Naive B cell (primary cell): ENCODE measurements around the gene CD24. TPM values are rescaled to one million over a fixed set of nuclear protein-coding genes. Genes with fewer than 3 reads are reported as not detected.

Experiments used
- ATAC-seq, 2 donors: fragments of 150-1000 bp; cut with Tn5 transposase; 2 replicates each; pipeline ENCODE4 v1.10.0; 2021; ENCODE audit warnings: low read depth in 2 of 2, mild to moderate bottlenecking in 2 of 2, moderate library complexity in 2 of 2
- DNase-seq: peaks from one replicate; pipeline ENCODE4 v3.0.0; 2022
- H3K27ac Mint-ChIP-seq, 6 donors: one replicate each; pipeline ENCODE4 v1.8.0; 2020 to 2022; ENCODE audit warnings: mild to moderate bottlenecking in 6 of 6, mixed read lengths in 6 of 6, moderate library complexity in 5 of 6, inconsistent platforms in 2 of 6
- H3K27me3 Mint-ChIP-seq, 3 donors: one replicate each; pipeline ENCODE4 v1.8.0; 2021 to 2022; ENCODE audit warnings: mixed read lengths in 3 of 3, mild to moderate bottlenecking in 1 of 3
- H3K36me3 Mint-ChIP-seq, 2 donors: one replicate each; pipeline ENCODE4 v1.8.0; 2020 to 2022; ENCODE audit warnings: mixed read lengths in 2 of 2, inconsistent platforms in 1 of 2, mild to moderate bottlenecking in 1 of 2
- H3K4me1 Mint-ChIP-seq, 3 donors: one replicate each; pipeline ENCODE4 v1.8.0; 2020 to 2022; ENCODE audit warnings: mixed read lengths in 3 of 3, inconsistent platforms in 1 of 3, mild to moderate bottlenecking in 1 of 3, moderate library complexity in 1 of 3
- H3K4me3 Mint-ChIP-seq, 8 donors: one replicate each; pipeline ENCODE4 v1.8.0; 2020 to 2022; ENCODE audit warnings: mild to moderate bottlenecking in 8 of 8, mixed read lengths in 8 of 8, moderate library complexity in 8 of 8, inconsistent platforms in 2 of 8
- H3K9me3 Mint-ChIP-seq, 7 donors: one replicate each; pipeline ENCODE4 v1.8.0; 2020 to 2022; ENCODE audit warnings: mixed read lengths in 7 of 7, mild to moderate bottlenecking in 5 of 7, inconsistent platforms in 2 of 7, moderate library complexity in 1 of 7
- polyA plus RNA-seq, 6 donors: library from polyadenylated mRNA; unstranded; fragments of 300-500 nt; fragmentation: Illumina TruSeq; gene quantifications; one replicate each; pipeline ENCODE4 v1.2.3, GENCODE V29; 2021; ENCODE audit warnings: low read depth in 6 of 6

Gene CD24
- polyA plus RNA-seq, 6 donors from 2014 or later: 69.7 to 206 (median 181) TPM

DNA sequence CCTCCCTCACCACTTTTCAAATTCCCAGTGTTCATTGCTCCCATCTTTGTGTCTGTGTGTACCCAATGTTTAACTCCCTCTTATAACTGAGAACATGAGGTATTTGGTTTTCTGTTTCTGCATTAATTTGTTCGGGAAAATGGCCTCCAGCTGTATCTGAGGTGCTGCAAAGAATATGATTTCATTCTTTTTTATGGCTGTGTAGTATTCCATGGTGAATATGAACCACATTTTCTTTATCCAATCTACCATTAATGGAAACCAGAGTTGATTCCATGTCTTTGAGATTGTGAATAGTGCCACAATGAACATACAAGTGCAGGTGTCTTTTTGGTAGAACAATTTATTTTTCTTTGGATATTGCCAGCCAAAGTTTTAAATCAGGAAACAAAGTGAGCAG is 10.4 kb downstream of the CD24 start:
- H3K27ac Mint-ChIP-seq: peak overlapping the region in 1 of 6 donors; percentile 66
- peaks cover 0 to 6% (median 0%) of the 10 kb centered on the region in 7 donors for H3K9me3 Mint-ChIP-seq
- ATAC-seq: no peak
- peaks cover 0 to 3% of the 10 kb centered on the region in 2 donors for H3K36me3 Mint-ChIP-seq
- no peaks in the 10 kb centered on the region for H3K27me3 Mint-ChIP-seq
- peaks cover under 1 to 16% (median 11%) of the 10 kb centered on the region in 3 donors for H3K4me1 Mint-ChIP-seq
- DNase-seq: no peak
- H3K4me3 Mint-ChIP-seq: no peak overlapping the region

DNA sequence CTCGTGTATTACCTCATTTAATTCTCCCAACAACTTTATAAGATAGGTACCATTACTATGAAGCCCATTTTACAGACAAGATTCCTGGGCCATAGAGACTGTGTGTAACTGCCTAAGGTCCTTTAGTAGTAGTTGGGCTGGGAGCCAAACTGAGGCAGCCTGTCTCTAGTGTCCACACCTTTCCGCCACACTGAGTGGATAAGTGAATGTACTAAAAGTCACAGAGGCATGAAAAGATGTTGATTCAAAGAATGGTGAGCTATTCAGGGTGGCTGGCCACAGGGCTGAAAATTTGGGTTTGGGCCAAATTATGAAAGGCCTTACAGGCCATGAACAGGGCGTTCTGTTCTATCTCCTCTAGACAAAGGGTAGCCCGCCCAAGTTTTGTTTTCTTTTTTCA is 11.0 kb downstream of the CD24 start:
- ATAC-seq (no peak), DNase-seq (no peak)
- peaks cover 0 to 6% (median 0%) of the 10 kb centered on the region in 7 donors for H3K9me3 Mint-ChIP-seq
- H3K36me3 Mint-ChIP-seq: no peaks in the 10 kb centered on the region
- H3K4me3 Mint-ChIP-seq: no peak overlapping the region
- no peaks in the 10 kb centered on the region for H3K27me3 Mint-ChIP-seq
- no peak overlapping the region for H3K27ac Mint-ChIP-seq
- H3K4me1 Mint-ChIP-seq: peaks cover 0 to 12% (median 8%) of the 10 kb centered on the region in 3 donors

DNA sequence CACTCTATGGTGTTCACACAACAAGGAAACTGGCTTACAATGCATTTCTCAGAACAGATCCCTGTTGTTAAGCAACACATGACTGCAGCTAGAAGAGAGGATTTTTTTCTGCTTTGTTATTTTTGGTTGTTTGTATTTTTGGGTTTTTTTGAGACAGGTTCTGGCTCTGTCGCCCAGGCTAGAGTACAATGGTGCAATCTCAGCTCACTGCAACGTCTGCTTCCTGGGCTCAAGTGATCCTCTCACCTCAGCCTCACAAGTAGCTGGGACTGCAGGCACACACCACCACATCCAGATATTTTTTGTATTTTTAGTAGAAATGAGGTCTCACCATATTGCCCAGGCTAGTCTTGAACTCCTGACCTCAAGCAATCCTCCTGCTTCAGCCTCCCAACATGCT is 12.7 kb downstream of the CD24 start:
- Mint-ChIP-seq H3K4me1 (no peaks in the 10 kb centered on the region), H3K36me3 (no peaks in the 10 kb centered on the region), H3K4me3 (no peak overlapping the region), H3K27me3 (no peaks in the 10 kb centered on the region), H3K27ac (no peak overlapping the region), H3K9me3 (peaks cover 0 to 12% (median 3%) of the 10 kb centered on the region in 7 donors)
- DNase-seq: no peak
- no peak for ATAC-seq

DNA sequence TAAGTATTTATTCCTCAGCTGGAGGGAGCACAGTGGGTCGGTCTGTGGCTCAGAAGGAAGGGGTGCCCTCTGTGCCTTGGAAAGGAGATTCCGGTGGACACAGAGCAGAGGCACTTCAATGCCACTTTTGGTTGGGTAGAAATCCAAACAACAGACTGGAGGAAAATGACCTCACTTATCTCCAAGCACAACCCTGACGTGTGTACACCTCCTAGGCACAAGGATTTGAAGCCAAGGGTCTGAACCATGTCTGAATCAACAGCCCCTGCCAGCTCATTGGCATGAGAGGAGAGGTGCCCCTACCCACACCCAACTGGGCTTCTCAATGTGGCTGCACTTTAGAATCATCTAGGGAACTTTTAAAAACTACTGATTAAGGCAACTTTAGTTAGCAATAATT is 13.4 kb downstream of the CD24 start:
- Mint-ChIP-seq H3K36me3 (no peaks in the 10 kb centered on the region), H3K4me1 (no peaks in the 10 kb centered on the region), H3K4me3 (no peak overlapping the region), H3K9me3 (peaks cover 0 to 12% (median 3%) of the 10 kb centered on the region in 7 donors), H3K27ac (no peak overlapping the region), H3K27me3 (no peaks in the 10 kb centered on the region)
- ATAC-seq: no peak
- DNase-seq: no peak

DNA sequence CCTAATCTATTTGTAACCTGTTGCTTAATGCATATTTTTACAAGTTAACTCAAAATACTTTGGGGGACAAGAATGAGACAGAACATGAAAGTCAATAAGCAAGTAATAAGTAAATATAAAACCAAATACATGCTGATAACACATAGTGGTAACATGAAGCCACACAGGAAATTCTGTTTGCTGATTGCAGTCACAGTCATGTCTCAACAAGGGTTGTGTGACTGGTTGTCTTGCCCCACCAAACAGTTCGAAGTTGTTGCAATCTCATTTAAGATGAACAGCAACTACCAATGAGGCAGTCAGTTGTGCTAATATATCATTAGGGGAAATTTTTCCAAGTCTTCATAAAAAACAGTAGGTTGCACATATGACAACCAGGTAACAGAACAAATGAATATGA is 14.5 kb downstream of the CD24 start:
- H3K4me1 Mint-ChIP-seq: no peaks in the 10 kb centered on the region
- no peaks in the 10 kb centered on the region for H3K27me3 Mint-ChIP-seq
- H3K9me3 Mint-ChIP-seq: peaks cover 0 to 12% (median 3%) of the 10 kb centered on the region in 7 donors
- ATAC-seq (no peak), DNase-seq (no peak)
- H3K36me3 Mint-ChIP-seq: no peaks in the 10 kb centered on the region
- no peak overlapping the region for H3K4me3 Mint-ChIP-seq
- H3K27ac Mint-ChIP-seq: no peak overlapping the region

DNA sequence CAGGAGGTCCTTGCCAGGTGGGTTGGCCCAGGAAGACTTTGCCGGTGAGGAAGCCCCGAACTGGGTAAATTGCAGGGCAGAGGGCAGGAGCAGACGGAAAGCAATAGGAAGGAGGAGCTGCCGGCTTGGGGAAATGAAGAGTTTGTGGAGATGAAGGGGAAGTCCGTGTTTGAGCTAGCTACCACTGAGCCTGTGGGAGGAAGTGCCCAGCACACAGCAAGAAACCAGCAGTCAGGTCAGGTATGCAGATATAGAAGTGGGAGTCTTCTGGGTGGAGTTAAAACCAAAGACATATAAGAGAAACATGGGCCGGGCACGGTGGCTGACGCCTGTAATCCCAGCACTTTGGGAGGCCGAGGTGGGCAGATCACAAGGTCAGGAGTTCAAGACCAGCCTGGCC is 34.7 kb downstream of the CD24 start:
- Mint-ChIP-seq H3K27me3 (peaks cover 0 to 8% (median 0%) of the 10 kb centered on the region in 3 donors), H3K27ac (peak overlapping the region in 2 of 6 donors; percentile 46 to 86), H3K4me1 (peaks cover 7 to 14% (median 13%) of the 10 kb centered on the region in 3 donors), H3K9me3 (no peaks in the 10 kb centered on the region), H3K36me3 (peaks cover 0 to 5% of the 10 kb centered on the region in 2 donors), H3K4me3 (peak overlapping the region in 5 of 8 donors; percentile 1 to 74 (median 45))
- DNase-seq (peak; percentile 2), ATAC-seq (peak; percentile 65 to 95)

DNA sequence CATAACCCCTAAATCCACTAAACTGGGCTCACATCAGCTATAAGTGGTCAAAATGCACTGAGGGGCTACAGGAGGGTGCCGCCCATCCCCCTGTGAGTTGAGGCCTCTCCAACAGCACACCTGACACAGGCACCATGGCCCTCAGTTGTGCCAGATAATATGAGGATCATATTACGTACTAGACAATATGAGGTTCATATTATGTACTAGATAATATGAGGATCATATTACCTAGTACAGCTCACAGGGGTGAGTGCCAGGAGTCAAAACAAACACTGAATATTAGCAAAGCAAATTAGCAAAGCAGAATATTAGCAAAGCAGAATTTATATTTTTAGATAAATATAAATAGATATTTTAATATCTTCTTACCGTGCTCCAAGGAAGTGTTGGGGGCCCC is 35.3 kb downstream of the CD24 start:
- no peak overlapping the region for H3K4me3 Mint-ChIP-seq
- H3K9me3 Mint-ChIP-seq: no peaks in the 10 kb centered on the region
- H3K4me1 Mint-ChIP-seq: peaks cover 7 to 14% (median 13%) of the 10 kb centered on the region in 3 donors
- peaks cover 0 to 5% of the 10 kb centered on the region in 2 donors for H3K36me3 Mint-ChIP-seq
- no peak overlapping the region for H3K27ac Mint-ChIP-seq
- peaks cover 0 to 8% (median 0%) of the 10 kb centered on the region in 3 donors for H3K27me3 Mint-ChIP-seq
- no peak for ATAC-seq
- no peak for DNase-seq

DNA sequence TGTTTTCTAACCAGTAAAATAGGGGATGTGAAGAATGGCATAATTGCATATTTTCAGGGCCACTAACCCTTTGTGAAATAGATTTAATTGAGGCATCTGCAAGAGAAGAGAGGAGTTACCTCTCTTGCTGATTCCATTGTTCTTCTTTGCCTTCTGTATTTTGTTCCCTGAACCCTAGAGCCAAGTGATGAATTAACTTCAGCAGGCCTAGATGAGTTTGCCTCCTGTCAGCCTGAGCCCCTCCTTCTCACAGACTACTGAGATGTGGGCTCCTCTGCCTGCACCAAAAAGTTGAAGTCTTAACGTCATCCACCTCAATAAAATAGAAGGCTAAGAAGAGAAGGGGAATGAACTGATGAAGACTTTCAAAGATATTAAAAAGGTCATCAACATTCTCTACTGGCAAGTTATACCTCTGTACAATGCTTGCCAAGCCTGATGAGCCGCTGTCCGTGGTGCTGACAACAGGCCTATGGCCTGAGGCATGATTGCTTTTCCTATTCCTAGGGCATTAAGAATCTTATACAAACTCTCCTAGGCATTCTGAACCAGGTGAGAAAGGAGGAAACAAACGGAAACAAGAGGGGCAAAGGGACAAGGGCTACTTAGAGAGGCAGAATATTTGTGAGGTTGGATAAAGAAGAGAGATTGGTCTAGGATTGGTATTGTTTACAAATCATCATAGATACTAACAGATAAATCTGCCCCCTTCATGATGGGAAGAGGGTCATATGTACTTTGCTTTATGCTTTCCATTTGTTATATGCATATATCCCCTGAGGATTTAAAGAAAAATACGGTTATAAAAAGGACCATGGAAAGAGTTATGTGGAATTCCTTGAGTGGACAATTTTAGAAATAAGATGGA is 46.8 kb downstream of the CD24 start:
- Mint-ChIP-seq H3K4me3 (no peak overlapping the region), H3K4me1 (peaks cover 0 to 8% (median 5%) of the 10 kb centered on the region in 3 donors), H3K36me3 (peaks cover 0 to 3% of the 10 kb centered on the region in 2 donors), H3K27me3 (peaks cover 0 to 27% (median 17%) of the 10 kb centered on the region in 3 donors), H3K27ac (no peak overlapping the region), H3K9me3 (peaks cover 0 to 5% (median 0%) of the 10 kb centered on the region in 7 donors)
- ATAC-seq (no peak), DNase-seq (peak; percentile 5)

DNA sequence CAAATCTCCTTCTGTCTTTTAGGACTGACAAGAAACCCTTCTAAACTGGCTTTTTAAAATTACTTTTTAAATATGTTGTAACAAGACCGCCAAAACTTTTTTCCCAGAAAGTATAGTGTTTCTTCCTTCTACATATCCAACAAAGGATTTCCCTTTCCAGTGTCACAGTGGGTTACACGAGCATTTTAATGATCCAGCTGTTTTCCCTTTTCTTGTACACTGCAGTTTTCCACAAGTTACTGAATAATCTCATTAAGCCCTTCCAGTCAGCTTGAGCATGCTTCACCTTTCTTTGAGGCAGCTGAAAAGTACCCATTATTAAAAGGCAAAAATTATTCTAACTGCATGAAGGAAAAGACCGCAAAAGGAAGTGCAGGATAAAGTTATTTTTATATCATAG is 48.6 kb downstream of the CD24 start:
- H3K27me3 Mint-ChIP-seq: peaks cover 0 to 20% (median 17%) of the 10 kb centered on the region in 3 donors
- H3K4me3 Mint-ChIP-seq: no peak overlapping the region
- no peak overlapping the region for H3K27ac Mint-ChIP-seq
- peaks cover 0 to 3% of the 10 kb centered on the region in 2 donors for H3K36me3 Mint-ChIP-seq
- ATAC-seq: no peak
- H3K4me1 Mint-ChIP-seq: peaks cover 0 to 8% (median 5%) of the 10 kb centered on the region in 3 donors
- DNase-seq: no peak
- peaks cover 0 to 5% (median 0%) of the 10 kb centered on the region in 7 donors for H3K9me3 Mint-ChIP-seq

DNA sequence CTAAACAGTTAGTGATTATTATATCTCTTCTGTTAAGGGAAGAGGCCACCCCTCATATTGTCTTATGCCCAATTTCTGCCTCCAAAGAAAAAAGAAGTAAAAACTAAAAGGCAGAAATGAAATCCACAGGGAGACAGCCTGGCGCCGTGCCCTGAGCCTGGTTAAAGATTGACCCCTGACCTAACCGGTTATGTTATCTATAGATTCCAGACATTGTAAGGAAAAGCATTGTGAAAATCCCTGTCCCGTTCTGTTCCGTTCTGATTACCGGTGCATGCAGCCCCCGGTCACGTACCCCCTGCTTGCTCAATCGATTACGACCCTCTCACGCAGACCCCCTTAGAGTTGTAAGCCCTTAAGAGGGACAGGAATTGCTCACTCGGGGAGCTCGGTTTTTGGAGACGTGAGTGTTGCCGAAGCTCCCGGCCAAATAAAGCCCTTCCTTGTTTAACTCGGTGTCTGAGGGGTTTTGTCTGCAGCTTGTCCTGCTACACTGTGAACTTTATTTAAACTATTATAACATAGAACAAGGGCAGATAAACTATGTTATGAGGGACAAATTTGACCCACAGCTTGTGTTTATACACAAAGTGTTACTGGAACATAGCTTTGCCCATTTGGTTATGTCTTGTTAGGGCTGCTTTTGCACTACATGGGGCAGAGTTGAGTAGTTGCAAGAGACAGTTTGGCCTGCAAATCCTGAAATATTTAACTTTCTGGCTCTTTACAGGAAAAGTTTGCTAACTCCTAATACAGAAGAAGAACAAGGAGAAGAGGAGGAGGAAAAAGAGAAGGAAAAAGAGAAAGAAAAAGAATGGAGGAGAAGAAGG is 49.6 kb downstream of the CD24 start:
- H3K27me3 Mint-ChIP-seq: peaks cover 0 to 17% (median 16%) of the 10 kb centered on the region in 3 donors
- H3K4me1 Mint-ChIP-seq: peaks cover 0 to 8% (median 5%) of the 10 kb centered on the region in 3 donors
- ATAC-seq (no peak), DNase-seq (no peak)
- peaks cover 0 to 3% of the 10 kb centered on the region in 2 donors for H3K36me3 Mint-ChIP-seq
- H3K4me3 Mint-ChIP-seq: peak overlapping the region in 1 of 8 donors; percentile 30
- H3K9me3 Mint-ChIP-seq: peaks cover 0 to 5% (median 0%) of the 10 kb centered on the region in 7 donors
- H3K27ac Mint-ChIP-seq: peak overlapping the region in 1 of 6 donors; percentile 92

DNA sequence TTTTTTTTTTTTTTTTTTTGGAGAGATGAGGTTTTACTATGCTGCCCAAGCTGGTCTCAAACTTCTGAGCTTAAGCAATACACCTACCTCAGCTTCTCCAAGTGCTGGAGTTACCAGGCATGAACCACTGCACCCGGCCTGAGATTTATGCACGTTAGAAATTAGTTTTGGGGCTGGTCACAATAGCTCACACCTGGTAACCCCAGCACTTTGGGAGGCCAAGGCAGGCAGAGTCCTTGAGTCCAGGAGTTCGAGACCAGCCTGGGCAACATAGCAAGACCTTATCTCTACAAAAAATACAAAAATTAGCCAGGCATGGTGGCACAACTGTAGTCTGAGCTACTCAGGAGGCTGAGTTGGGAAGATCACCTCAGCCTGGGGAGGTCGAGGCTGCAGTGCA is 51.9 kb downstream of the CD24 start:
- H3K9me3 Mint-ChIP-seq: peaks cover 0 to 5% (median 0%) of the 10 kb centered on the region in 7 donors
- DNase-seq: no peak
- H3K4me3 Mint-ChIP-seq: no peak overlapping the region
- peaks cover 0 to 3% of the 10 kb centered on the region in 2 donors for H3K36me3 Mint-ChIP-seq
- H3K4me1 Mint-ChIP-seq: peaks cover 0 to 8% (median 5%) of the 10 kb centered on the region in 3 donors
- peaks cover 0 to 17% (median 11%) of the 10 kb centered on the region in 3 donors for H3K27me3 Mint-ChIP-seq
- H3K27ac Mint-ChIP-seq: no peak overlapping the region
- ATAC-seq: no peak
